Central memory CD4-positive, alpha-beta T cell (primary cell): ENCODE results near the gene RPP40.
"Not testable (repeated sequence)": the region's sequence is repeated elsewhere in the genome, so short reads cannot be mapped to it uniquely, and the experiment has no call there.

Source experiments
- DNase-seq: peaks from one replicate; pipeline ENCODE4 v3.0.0; 2022

Gene RPP40

GRCh38 chr6:5012519-5012918 is 8.7 kb upstream of the RPP40 start:
- DNase-seq, result no peak

GRCh38 chr6:5011346-5011745 is 7.5 kb upstream of the RPP40 start:
- no peak for DNase-seq

- DNase-seq, result no peak
Measured at GRCh38 chr6:5007531-5007930, 3.7 kb upstream of the RPP40 start.

- no peak for DNase-seq
Measured at GRCh38 chr6:5006222-5006621, 2.4 kb upstream of the RPP40 start.

- not testable (repeated sequence) for DNase-seq
Measured at GRCh38 chr6:5005038-5005433, 1.2 kb upstream of the RPP40 start.

GRCh38 chr6:5004373-5005037 is 668 bp upstream of the RPP40 start:
- no peak for DNase-seq

- DNase-seq, result no peak
Measured at GRCh38 chr6:4999586-4999985, 4.3 kb downstream of the RPP40 start.

GRCh38 chr6:4997862-4998261 is 6.0 kb downstream of the RPP40 start:
- no peak for DNase-seq

GRCh38 chr6:4994741-4995140 is 9.1 kb downstream of the RPP40 start:
- DNase-seq, result no peak

- no peak for DNase-seq
Measured at GRCh38 chr6:4987432-4987831, 16.4 kb downstream of the RPP40 start.

- DNase-seq, result no peak
Measured at GRCh38 chr6:4986999-4987398, 16.8 kb downstream of the RPP40 start.

GRCh38 chr6:4983322-4983721 is 20.5 kb downstream of the RPP40 start:
- DNase-seq, result no peak

- DNase-seq, result no peak
Measured at GRCh38 chr6:4981761-4982160, 22.1 kb downstream of the RPP40 start.

GRCh38 chr6:4979426-4979825 is 24.4 kb downstream of the RPP40 start:
- DNase-seq, result no peak

GRCh38 chr6:4977468-4977867 is 26.4 kb downstream of the RPP40 start:
- DNase-seq, result no peak

GRCh38 chr6:4975506-4975905 is 28.3 kb downstream of the RPP40 start:
- DNase-seq, result no peak

- DNase-seq, result no peak
Measured at GRCh38 chr6:4974962-4975361, 28.9 kb downstream of the RPP40 start.

- DNase-seq, result no peak
Measured at GRCh38 chr6:4973982-4974745, 29.7 kb downstream of the RPP40 start.

GRCh38 chr6:4973415-4973814 is 30.4 kb downstream of the RPP40 start:
- no peak for DNase-seq

- DNase-seq, result no peak
Measured at GRCh38 chr6:4972438-4972837, 31.4 kb downstream of the RPP40 start.

GRCh38 chr6:4971851-4972250 is 32.0 kb downstream of the RPP40 start:
- no peak for DNase-seq

- no peak for DNase-seq
Measured at GRCh38 chr6:4970739-4971395, 33.0 kb downstream of the RPP40 start.

- no peak for DNase-seq
Measured at GRCh38 chr6:4969609-4970285, 34.1 kb downstream of the RPP40 start.
